Panc1 (cell line): ENCODE data around the gene TAOK3. TPM values are rescaled to one million over a fixed set of nuclear protein-coding genes. Genes with fewer than 3 reads are reported as not detected.

Experiments used
- ATAC-seq: fragments of 200-7000 bp; cut with Tn5 transposase; 2 replicates; pipeline ENCODE4 v1.9.1; 2020; ENCODE audit warnings: mild to moderate bottlenecking, moderate library complexity
- BruUV-seq: library from RNA; stranded (reverse); fragments of 400-500 nt; replicated peaks from 2 replicates; lab custom pipeline; 2021; lab: Mats Ljungman, UMichigan
- CTCF ChIA-PET: fragments of 300-600 bp; sonication (Branson Sonifier 250); formaldehyde crosslinking; loops from one replicate; lab custom pipeline; 2022; ENCODE audit warnings: antibody characterized with exemption; lab: Charles Lee
- POLR2A ChIA-PET: fragments of 300-600 bp; sonication (Branson Sonifier 250); formaldehyde crosslinking; loops from one replicate; lab custom pipeline; 2022; ENCODE audit warnings: antibody characterized with exemption; lab: Charles Lee
- DNase-seq: peaks from one replicate; pipeline ENCODE4 v3.0.0-alpha.2; 2010; ENCODE audit warnings: low read depth, low spot score
- H3K27ac ChIP-seq: 2 replicates; pipeline ENCODE4 v1.5.1; 2011; ENCODE audit warnings: mild to moderate bottlenecking, low read length, inconsistent platforms
- H3K27me3 ChIP-seq: fragments of 200-500 bp; sonication (Bioruptor generic); 2 replicates; pipeline ENCODE4 v1.6.0; 2014; ENCODE audit warnings: low read length, inconsistent platforms; ENCODE audit not compliant: control insufficient read depth, insufficient read depth
- H3K36me3 ChIP-seq: fragments of 200-500 bp; sonication (Bioruptor generic); 2 replicates; pipeline ENCODE4 v1.5.1; 2014; ENCODE audit warnings: inconsistent platforms, mild to moderate bottlenecking, low read length, moderate library complexity; ENCODE audit not compliant: control insufficient read depth, insufficient read depth
- H3K4me1 ChIP-seq: 2 replicates; pipeline ENCODE4 v1.5.1; 2011; ENCODE audit warnings: inconsistent platforms, mild to moderate bottlenecking, low read length, moderate library complexity; ENCODE audit not compliant: control insufficient read depth, insufficient read depth
- H3K4me3 ChIP-seq, 2 experiments: 2 replicates each; pipeline ENCODE4 v1.5.1; 2011 to 2012; ENCODE audit warnings: low read depth in 2 of 2, low read length in 2 of 2, mild to moderate bottlenecking in 2 of 2, inconsistent platforms in 1 of 2, moderate library complexity in 1 of 2
- H3K9me3 ChIP-seq: fragments of 200-500 bp; sonication (Bioruptor generic); 2 replicates; pipeline ENCODE4 v1.5.1; 2014; ENCODE audit warnings: low read depth, mild to moderate bottlenecking, inconsistent platforms, low read length, moderate library complexity; ENCODE audit not compliant: control insufficient read depth, insufficient read depth
- POLR2AphosphoS5 ChIP-seq: IDR thresholded peaks from 2 replicates; pipeline ENCODE4 v1.6.1; 2012; ENCODE audit warnings: mild to moderate bottlenecking, low read depth, low read length, moderate library complexity
- SIN3A ChIP-seq: IDR thresholded peaks from 2 replicates; pipeline ENCODE4 v1.6.1; 2012; ENCODE audit warnings: low read depth, mild to moderate bottlenecking, low read length, moderate library complexity, borderline replicate concordance; ENCODE audit not compliant: insufficient read depth
- TCF7L2 ChIP-seq: IDR thresholded peaks from 2 replicates; pipeline ENCODE4 v1.6.1; 2011; ENCODE audit warnings: mild to moderate bottlenecking, low read depth, low read length, inconsistent platforms
- in situ Hi-C: cut with HindIII; loops from 2 replicates; pipeline ENCODE4 v1.10.0; 2016; ENCODE audit warnings: low sequenced_read_pairs, low pct_unique_long_range_greater_than_20kb
- intact Hi-C: fragments of 100-400 bp; cut with micrococcal nuclease; formaldehyde crosslinking; loops from one replicate; pipeline ENCODE4 v1.10.0; 2022; ENCODE audit not compliant: unreplicated experiment
- total RNA-seq: library from RNA; stranded (reverse); gene quantifications from one replicate; pipeline ENCODE4 v1.2.1, GENCODE V29; 2021; ENCODE audit not compliant: unreplicated experiment
- TF ChIP-seq, protein P1 (sequence below), 2 experiments: IDR thresholded peaks; 2 replicates each; pipeline ENCODE4 v1.6.1; 2011 to 2012; ENCODE audit warnings: low read depth in 2 of 2, control low read depth in 1 of 2, low read length in 1 of 2, mild to moderate bottlenecking in 1 of 2, moderate library complexity in 1 of 2; ENCODE audit not compliant: insufficient read depth in 1 of 2
- TF ChIP-seq, protein P2 (sequence below): fragments of 450-650 bp; IDR thresholded peaks from 2 replicates; pipeline ENCODE4 v1.5.1; 2017; ENCODE audit warnings: mild to moderate bottlenecking

The TAOK3 gene
- total RNA-seq, 1 experiment from 2014 or later = 30.5 TPM

DNA sequence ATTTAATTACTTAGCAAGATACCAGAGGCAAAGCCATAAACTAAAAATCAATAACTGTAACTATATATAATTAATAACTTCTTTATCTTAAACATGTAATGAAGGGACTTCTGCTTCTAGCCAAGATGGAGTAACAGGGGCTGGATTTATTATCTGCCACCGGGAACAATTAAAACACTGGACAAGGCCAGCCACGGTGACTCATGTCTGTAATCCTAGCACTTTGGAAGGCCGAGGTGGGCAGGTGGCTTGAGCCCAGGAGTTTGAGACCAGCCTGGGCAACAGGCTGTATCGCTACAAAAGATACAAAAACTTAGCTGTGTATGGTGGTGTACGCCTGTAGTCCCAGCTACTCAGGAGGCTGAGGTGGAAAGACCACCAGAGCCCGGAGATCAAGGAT is 113.6 kb downstream of the TAOK3 start:
- Histone ChIP-seq H3K27me3 (no peaks in the 10 kb centered on the region), H3K4me1 (no peaks in the 10 kb centered on the region; the same call in 1 of the 2 replicates), H3K27ac (no peak overlapping the region), H3K36me3 (no peaks in the 10 kb centered on the region), H3K9me3 (no peaks in the 10 kb centered on the region), H3K4me3 (no peak overlapping the region)
- ATAC-seq (no peak), DNase-seq (no peak)
- POLR2A ChIA-PET = no interaction called here
- TF ChIP-seq POLR2AphosphoS5 = no peak
- TF ChIP-seq, protein P1, sequence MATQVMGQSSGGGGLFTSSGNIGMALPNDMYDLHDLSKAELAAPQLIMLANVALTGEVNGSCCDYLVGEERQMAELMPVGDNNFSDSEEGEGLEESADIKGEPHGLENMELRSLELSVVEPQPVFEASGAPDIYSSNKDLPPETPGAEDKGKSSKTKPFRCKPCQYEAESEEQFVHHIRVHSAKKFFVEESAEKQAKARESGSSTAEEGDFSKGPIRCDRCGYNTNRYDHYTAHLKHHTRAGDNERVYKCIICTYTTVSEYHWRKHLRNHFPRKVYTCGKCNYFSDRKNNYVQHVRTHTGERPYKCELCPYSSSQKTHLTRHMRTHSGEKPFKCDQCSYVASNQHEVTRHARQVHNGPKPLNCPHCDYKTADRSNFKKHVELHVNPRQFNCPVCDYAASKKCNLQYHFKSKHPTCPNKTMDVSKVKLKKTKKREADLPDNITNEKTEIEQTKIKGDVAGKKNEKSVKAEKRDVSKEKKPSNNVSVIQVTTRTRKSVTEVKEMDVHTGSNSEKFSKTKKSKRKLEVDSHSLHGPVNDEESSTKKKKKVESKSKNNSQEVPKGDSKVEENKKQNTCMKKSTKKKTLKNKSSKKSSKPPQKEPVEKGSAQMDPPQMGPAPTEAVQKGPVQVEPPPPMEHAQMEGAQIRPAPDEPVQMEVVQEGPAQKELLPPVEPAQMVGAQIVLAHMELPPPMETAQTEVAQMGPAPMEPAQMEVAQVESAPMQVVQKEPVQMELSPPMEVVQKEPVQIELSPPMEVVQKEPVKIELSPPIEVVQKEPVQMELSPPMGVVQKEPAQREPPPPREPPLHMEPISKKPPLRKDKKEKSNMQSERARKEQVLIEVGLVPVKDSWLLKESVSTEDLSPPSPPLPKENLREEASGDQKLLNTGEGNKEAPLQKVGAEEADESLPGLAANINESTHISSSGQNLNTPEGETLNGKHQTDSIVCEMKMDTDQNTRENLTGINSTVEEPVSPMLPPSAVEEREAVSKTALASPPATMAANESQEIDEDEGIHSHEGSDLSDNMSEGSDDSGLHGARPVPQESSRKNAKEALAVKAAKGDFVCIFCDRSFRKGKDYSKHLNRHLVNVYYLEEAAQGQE (IDR thresholded peaks at IDR 0.05; ENCODE audit: insufficient read depth in 1 of 2, low read depth in 2 of 2, low read length in 1 of 2) = no peak
- TF ChIP-seq, protein P2, sequence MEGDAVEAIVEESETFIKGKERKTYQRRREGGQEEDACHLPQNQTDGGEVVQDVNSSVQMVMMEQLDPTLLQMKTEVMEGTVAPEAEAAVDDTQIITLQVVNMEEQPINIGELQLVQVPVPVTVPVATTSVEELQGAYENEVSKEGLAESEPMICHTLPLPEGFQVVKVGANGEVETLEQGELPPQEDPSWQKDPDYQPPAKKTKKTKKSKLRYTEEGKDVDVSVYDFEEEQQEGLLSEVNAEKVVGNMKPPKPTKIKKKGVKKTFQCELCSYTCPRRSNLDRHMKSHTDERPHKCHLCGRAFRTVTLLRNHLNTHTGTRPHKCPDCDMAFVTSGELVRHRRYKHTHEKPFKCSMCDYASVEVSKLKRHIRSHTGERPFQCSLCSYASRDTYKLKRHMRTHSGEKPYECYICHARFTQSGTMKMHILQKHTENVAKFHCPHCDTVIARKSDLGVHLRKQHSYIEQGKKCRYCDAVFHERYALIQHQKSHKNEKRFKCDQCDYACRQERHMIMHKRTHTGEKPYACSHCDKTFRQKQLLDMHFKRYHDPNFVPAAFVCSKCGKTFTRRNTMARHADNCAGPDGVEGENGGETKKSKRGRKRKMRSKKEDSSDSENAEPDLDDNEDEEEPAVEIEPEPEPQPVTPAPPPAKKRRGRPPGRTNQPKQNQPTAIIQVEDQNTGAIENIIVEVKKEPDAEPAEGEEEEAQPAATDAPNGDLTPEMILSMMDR = no peak
- no peak for TF ChIP-seq TCF7L2
- no peak for TF ChIP-seq SIN3A
- in situ Hi-C loops (no loop called here), intact Hi-C loops (no loop called here)
- no TSS peak for BruUV-seq
- CTCF ChIA-PET = interaction anchor here (0.7 kb wide), 1 partner anchor 9 kb away, joined by 4 read pairs; no protein-coding TSS in a partner anchor

DNA sequence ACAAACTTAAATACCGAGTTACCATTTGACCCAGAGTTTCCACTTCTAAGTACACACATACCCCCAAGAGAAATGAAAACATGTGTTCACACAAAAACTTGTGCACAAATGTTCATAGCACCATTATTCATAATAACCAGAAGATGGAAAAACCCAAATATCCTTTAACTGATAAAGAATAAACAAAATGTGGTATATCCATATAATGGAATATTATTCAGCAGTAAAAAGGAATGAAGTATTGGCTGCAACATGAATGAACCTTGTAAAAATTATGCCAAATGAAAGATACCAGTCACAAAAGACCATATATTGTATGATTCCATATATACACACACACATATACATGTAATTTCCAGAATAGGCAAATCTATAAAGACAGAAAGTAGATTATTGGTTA is 116.4 kb downstream of the TAOK3 start:
- Histone ChIP-seq H3K27me3 (no peaks in the 10 kb centered on the region), H3K27ac (no peak overlapping the region), H3K36me3 (no peaks in the 10 kb centered on the region), H3K4me1 (no peaks in the 10 kb centered on the region; the same call in 1 of the 2 replicates), H3K9me3 (no peaks in the 10 kb centered on the region), H3K4me3 (no peak overlapping the region)
- ATAC-seq (no peak), DNase-seq (no peak)
- in situ Hi-C loops (no loop called here), intact Hi-C loops (no loop called here)
- ChIA-PET POLR2A (no interaction called here), CTCF (no interaction called here)
- BruUV-seq = no TSS peak
- TF ChIP-seq, protein P2 = no peak
- TF ChIP-seq POLR2AphosphoS5 = no peak
- TF ChIP-seq, protein P1 (IDR thresholded peaks at IDR 0.05; ENCODE audit: insufficient read depth in 1 of 2, low read depth in 2 of 2, low read length in 1 of 2) = no peak
- TF ChIP-seq SIN3A = no peak
- no peak for TF ChIP-seq TCF7L2
